Uterus (tissue), 4 donors: ENCODE data around the gene GRIA1. TPM values are rescaled to one million over a fixed set of nuclear protein-coding genes. Genes with fewer than 3 reads are reported as not detected.

Experiments
- DNase-seq, 2 donors: peaks; one replicate each; pipeline ENCODE4 v3.0.0-alpha.2; 2019 to 2020
- H3K27ac ChIP-seq, 2 donors: fragments of 200-600 bp; sonication (generic); 1 replicate in 1 of 2; 2 replicates in 1 of 2; pipeline ENCODE4 v1.5.1; 2016 to 2018
- H3K27me3 ChIP-seq, 2 donors: fragments of 200-600 bp; sonication (generic); one replicate each; pipeline ENCODE4 v1.5.1; 2018 to 2019; ENCODE audit warnings: control low read depth in 1 of 2
- H3K36me3 ChIP-seq, 2 donors: fragments of 200-600 bp; sonication (generic); one replicate each; pipeline ENCODE4 v1.5.1; 2019; ENCODE audit warnings: control low read depth in 1 of 2
- H3K4me1 ChIP-seq, 2 donors: fragments of 200-600 bp; sonication (generic); one replicate each; pipeline ENCODE4 v1.5.1; 2018 to 2019; ENCODE audit warnings: control low read depth in 1 of 2
- H3K4me3 ChIP-seq, 2 donors: fragments of 200-600 bp; sonication (generic); 1 replicate in 1 of 2; 2 replicates in 1 of 2; pipeline ENCODE4 v1.5.1; 2018 to 2019; ENCODE audit warnings: mild to moderate bottlenecking in 1 of 2
- H3K9me3 ChIP-seq, 2 donors: fragments of 200-600 bp; sonication (generic); one replicate each; pipeline ENCODE4 v1.5.1; 2019; ENCODE audit warnings: control low read depth in 1 of 2
- CTCF ChIP-seq, 4 experiments: fragments of 200-600 bp in 2 of 4; fragments of 450-650 bp in 2 of 4; sonication (generic) in 2 of 4; IDR thresholded peaks; one replicate each; pipeline ENCODE4 v1.5.1; 2016 to 2019; ENCODE audit warnings: antibody characterized with exemption in 4 of 4, mild to moderate bottlenecking in 2 of 4, moderate library complexity in 1 of 4
- POLR2A ChIP-seq, 2 donors: fragments of 450-650 bp; IDR thresholded peaks; one replicate each; pipeline ENCODE4 v1.6.1; 2016; ENCODE audit warnings: antibody characterized with exemption in 2 of 2, mild to moderate bottlenecking in 1 of 2, moderate library complexity in 1 of 2
- intact Hi-C: fragments of 100-400 bp; cut with DNase I; formaldehyde crosslinking; loops from one replicate; pipeline ENCODE4 v1.15.1; 2023; ENCODE audit warnings: low total_unique reads
- total RNA-seq, 4 donors: library from RNA; depleted of rRNA in 3 of 4; stranded (reverse); fragments of >200 nt in 3 of 4; gene quantifications; one replicate each; pipeline versions ENCODE4 v1.1.0 to v1.2.4, GENCODE V29; 2014 to 2023
- donor health status: DM: yes; HTN: yes; CAD: no.

Gene GRIA1
- 10 to 100 TPM in 1 of 4 donors, 1 to 10 TPM in 1, under 1 TPM in 1, not detected in 1; 0.37 to 24.1 (median 1.5) TPM for total RNA-seq

DNA sequence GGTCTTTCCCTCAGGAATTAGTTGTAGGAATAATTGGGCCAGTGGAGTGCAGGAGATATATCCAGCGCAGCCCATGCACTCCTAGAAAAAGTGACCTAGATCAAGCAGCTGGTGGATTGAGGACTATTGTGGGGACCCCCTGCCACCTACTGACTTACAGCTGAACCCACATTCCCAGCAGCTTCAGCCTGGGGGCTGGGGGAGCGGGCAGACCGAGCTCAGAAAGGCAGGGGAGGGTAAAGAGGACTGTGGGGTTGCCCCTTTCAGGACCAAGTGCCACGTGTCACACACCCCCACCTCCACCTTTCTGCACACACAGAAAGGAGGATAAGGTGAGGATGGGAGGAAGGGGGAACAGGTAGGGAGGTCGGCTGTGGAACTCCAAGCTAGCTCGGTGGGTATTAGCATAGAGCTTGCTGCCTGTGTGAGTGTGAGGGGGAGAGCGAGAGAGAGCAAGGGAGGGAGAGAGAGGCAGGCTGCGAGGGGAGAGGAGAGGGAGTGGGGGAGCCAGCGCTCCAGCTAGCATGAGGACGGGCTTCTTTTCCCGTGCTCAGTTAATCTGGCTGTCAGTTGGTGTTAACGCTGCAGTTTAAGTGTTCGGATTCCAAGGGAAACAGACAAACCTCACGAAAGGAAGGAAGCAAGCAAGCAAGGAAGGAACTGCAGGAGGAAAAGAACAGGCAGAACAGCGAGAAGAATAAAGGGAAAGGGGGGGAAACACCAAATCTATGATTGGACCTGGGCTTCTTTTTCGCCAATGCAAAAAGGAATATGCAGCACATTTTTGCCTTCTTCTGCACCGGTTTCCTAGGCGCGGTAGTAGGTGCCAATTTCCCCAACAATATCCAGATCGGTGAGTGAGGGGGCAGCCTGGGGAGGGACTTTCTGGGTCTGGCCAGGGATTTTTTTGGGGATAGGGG is at the start of gene GRIA1:
GRIA1 (plus strand) TSS at position 553 of the 920 bp plus-strand sequence.
- no peak for DNase-seq
- TF ChIP-seq CTCF (IDR thresholded peaks at IDR 0.05) (no peak), POLR2A (IDR thresholded peaks at IDR 0.05) (no peak)
- no peak within 1 kb of the TSS for H3K4me3 ChIP-seq
- H3K36me3 ChIP-seq, result no peaks in the 10 kb centered on the region
- H3K9me3 ChIP-seq, result no peaks in the 10 kb centered on the region
- intact Hi-C loops, result no loop called here
- H3K27ac ChIP-seq, result no peak within 1 kb of the TSS
- H3K4me1 ChIP-seq, result no peaks in the 10 kb centered on the region
- peaks cover 0 to 9% of the 10 kb centered on the region in 2 donors for H3K27me3 ChIP-seq

GRCh38 chr5:153445875-153446579 is 44.4 kb upstream of the GRIA1 start:
- TF ChIP-seq POLR2A (IDR thresholded peaks at IDR 0.05), result no peak
- no peak for TF ChIP-seq CTCF (IDR thresholded peaks at IDR 0.05)
- Histone ChIP-seq H3K4me3 (no peak overlapping the region), H3K9me3 (no peaks in the 10 kb centered on the region), H3K27me3 (no peaks in the 10 kb centered on the region), H3K36me3 (no peaks in the 10 kb centered on the region), H3K4me1 (no peaks in the 10 kb centered on the region), H3K27ac (no peak overlapping the region)
- intact Hi-C loops, result no loop called here
- DNase-seq, result peak in 1 of 2 donors; percentile 15

DNA sequence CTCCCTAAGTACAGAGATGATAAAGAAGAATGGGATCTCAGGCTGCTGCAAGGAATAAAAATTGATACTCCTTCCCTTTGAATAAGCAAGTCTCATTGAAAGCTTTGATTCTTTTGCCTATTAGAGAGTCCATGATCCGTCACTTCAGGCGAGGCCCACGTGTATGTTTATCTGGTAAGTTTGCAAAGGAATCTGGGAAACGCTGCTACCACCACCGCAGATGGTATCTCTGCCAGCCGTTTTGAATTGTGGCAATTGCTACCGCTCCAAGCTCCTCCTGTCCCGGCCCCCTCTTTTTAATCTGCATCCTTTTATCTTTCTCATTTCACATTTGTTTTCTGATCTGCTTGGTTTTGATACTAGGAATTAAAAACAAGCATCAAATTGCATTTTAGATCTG is 42.9 kb upstream of the GRIA1 start:
- no peak for DNase-seq
- intact Hi-C loops, result no loop called here
- H3K4me1 ChIP-seq, result no peaks in the 10 kb centered on the region
- no peaks in the 10 kb centered on the region for H3K27me3 ChIP-seq
- H3K4me3 ChIP-seq, result no peak overlapping the region
- no peaks in the 10 kb centered on the region for H3K9me3 ChIP-seq
- H3K36me3 ChIP-seq, result no peaks in the 10 kb centered on the region
- TF ChIP-seq CTCF (IDR thresholded peaks at IDR 0.05) (no peak), POLR2A (IDR thresholded peaks at IDR 0.05) (no peak)
- H3K27ac ChIP-seq, result no peak overlapping the region

GRCh38 chr5:153456354-153456753 is 34.1 kb upstream of the GRIA1 start:
- TF ChIP-seq CTCF (IDR thresholded peaks at IDR 0.05) (no peak), POLR2A (IDR thresholded peaks at IDR 0.05) (no peak)
- Histone ChIP-seq H3K27me3 (no peaks in the 10 kb centered on the region), H3K4me1 (no peaks in the 10 kb centered on the region), H3K9me3 (no peaks in the 10 kb centered on the region), H3K4me3 (no peak overlapping the region), H3K27ac (no peak overlapping the region), H3K36me3 (no peaks in the 10 kb centered on the region)
- DNase-seq, result no peak
- intact Hi-C loops, result no loop called here

DNA sequence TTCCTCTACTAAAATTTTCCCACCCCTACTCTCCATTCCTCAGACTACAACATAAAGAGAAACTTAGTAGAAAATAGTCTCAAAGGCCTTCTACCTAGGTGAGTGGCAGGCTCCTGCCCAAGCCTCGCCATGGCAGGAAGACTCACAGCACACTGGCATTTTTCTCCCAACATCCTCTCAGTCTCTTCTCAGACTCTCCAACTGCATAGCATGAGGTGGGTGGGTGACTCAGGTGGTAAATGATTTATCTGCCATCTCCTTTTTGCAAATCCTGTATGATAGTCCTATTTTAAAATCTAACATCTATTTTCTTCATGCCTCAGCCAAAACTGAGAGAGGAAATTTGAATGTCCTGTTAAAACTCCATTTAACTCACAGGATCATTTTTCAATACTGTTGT is 33.5 kb upstream of the GRIA1 start:
- DNase-seq, result no peak
- Histone ChIP-seq H3K9me3 (no peaks in the 10 kb centered on the region), H3K27ac (no peak overlapping the region), H3K4me1 (no peaks in the 10 kb centered on the region), H3K36me3 (no peaks in the 10 kb centered on the region), H3K27me3 (no peaks in the 10 kb centered on the region), H3K4me3 (no peak overlapping the region)
- intact Hi-C loops, result no loop called here
- TF ChIP-seq POLR2A (IDR thresholded peaks at IDR 0.05) (no peak), CTCF (IDR thresholded peaks at IDR 0.05) (no peak)
